Measurements from ENCODE around the gene CHCHD10. TPM values are rescaled to one million over a fixed set of nuclear protein-coding genes. Genes with fewer than 3 reads are reported as not detected.

The CHCHD10 gene
- polyA plus RNA-seq, 1 of the 3 experiments (the other 2 are of a cell fraction), result 70.1 TPM

- TF ChIP-seq POLR2AphosphoS5 (IDR thresholded peaks at IDR 0.05; ENCODE audit: low read depth, low read length) (peak; percentile 52; the same call in 1 of the 2 replicates), TAF1 (IDR thresholded peaks at IDR 0.05; ENCODE audit: borderline replicate concordance, low read depth, low read length) (peak; percentile 23; the same call in 1 of the 2 replicates), IRF3 (IDR thresholded peaks at IDR 0.05; ENCODE audit: low read depth, low read length) (no peak), CTCF (IDR thresholded peaks at IDR 0.05) (no peak), PBX3 (IDR thresholded peaks at IDR 0.05) (no peak), FOXM1 (IDR thresholded peaks at IDR 0.05; ENCODE audit: low read depth) (no peak), GATA2 (CRISPR knock-in tag; IDR thresholded peaks at IDR 0.05) (no peak), RXRA (IDR thresholded peaks at IDR 0.05; ENCODE audit: borderline replicate concordance, low read depth) (no peak)
Measured at GRCh38 chr22:23786752-23787599, 19.2 kb upstream of the CHCHD10 start, which contains the start of gene SMARCB1 (continued).

- H3K4me1 ChIP-seq (ENCODE audit: control insufficient read depth in 1 of 2, insufficient read depth in 2 of 2, low read depth in 1 of 2, low read length in 1 of 2), result peaks cover 0 to 40% of the 10 kb centered on the region in 2 experiments; a peak in 2 of 4 replicates
- peaks cover 40% of the 10 kb centered on the region for H3K79me2 ChIP-seq (ENCODE audit: insufficient read depth)
- POLR2A ChIA-PET, result interaction anchor here (1.0 to 1.3 kb wide), 3 partner anchors 12 to 63 kb away, joined by 3 to 4 read pairs (median 4); partner anchors contain the start of gene CHCHD10
- H3F3A ChIP-seq (replicated peaks; ENCODE audit: insufficient read depth), result peaks cover 4% of the 10 kb centered on the region
- peak overlapping the region; percentile 99 for H3K9ac ChIP-seq
- whole genome bisulfite sequencing (ENCODE audit: low lambda C conversion rate), result 74% methylated on average over 9 of the region's 9 CpGs
- H3K27ac ChIP-seq (ENCODE audit: low read depth in 2 of 2, low read length in 1 of 2), result peak overlapping the region; percentile 97 to 98
- H3K36me3 ChIP-seq (replicated peaks in 1 of 2; ENCODE audit: control insufficient read depth in 1 of 2, insufficient read depth in 2 of 2, low read length in 1 of 2), result no peaks in the 10 kb centered on the region
- H3K4me3 ChIP-seq (ENCODE audit: low read depth in 2 of 2, low read length in 1 of 2), result peak overlapping the region; percentile 84 to 92
- no peaks in the 10 kb centered on the region for H3K27me3 ChIP-seq (ENCODE audit: insufficient read depth)
- peak overlapping the region; percentile 96 for H3K4me2 ChIP-seq
- H3K9me3 ChIP-seq, result no peaks in the 10 kb centered on the region
- CTCF ChIA-PET, result interaction anchor here (0.7 to 1.3 kb wide), 3 partner anchors 9 to 618 kb away, joined by 3 read pairs; no protein-coding TSS in a partner anchor
- H2AFZ ChIP-seq (ENCODE audit: low read depth), result 0 out of 2 replicates have a peak overlapping the region, but pooled peaks have one; percentile 5
- H4K20me1 ChIP-seq (ENCODE audit: insufficient read depth), result peaks cover 39% of the 10 kb centered on the region
- no peaks in the 10 kb centered on the region for H3K9me2 ChIP-seq
- DNase-seq, result peak; percentile 27
- TF ChIP-seq TCF12 (IDR thresholded peaks at IDR 0.05), result no peak
- TF ChIP-seq POLR2AphosphoS5 (IDR thresholded peaks at IDR 0.05; ENCODE audit: low read depth, low read length), result no peak
- TF ChIP-seq ZBTB33 (IDR thresholded peaks at IDR 0.05; ENCODE audit: borderline replicate concordance, low read depth), result no peak
- no peak for TF ChIP-seq FOXJ3 (CRISPR knock-in tag; IDR thresholded peaks at IDR 0.05)
- no peak for TF ChIP-seq TAF1 (IDR thresholded peaks at IDR 0.05; ENCODE audit: borderline replicate concordance, low read depth, low read length)
- no peak for TF ChIP-seq NRF1 (IDR thresholded peaks at IDR 0.05; ENCODE audit: low read depth, low read length)
- TF ChIP-seq EZH2phosphoT487 (IDR thresholded peaks at IDR 0.05; ENCODE audit: borderline replicate concordance, low read depth), result no peak
- TF ChIP-seq YY1 (IDR thresholded peaks at IDR 0.05; ENCODE audit: low read depth), result no peak
- TF ChIP-seq SMC3 (IDR thresholded peaks at IDR 0.05; ENCODE audit: low read depth, low read length), result no peak
- TF ChIP-seq FOXM1 (IDR thresholded peaks at IDR 0.05; ENCODE audit: low read depth), result no peak
- TF ChIP-seq CTCF (IDR thresholded peaks at IDR 0.05), result no peak
- TF ChIP-seq TEAD4 (IDR thresholded peaks at IDR 0.05; ENCODE audit: borderline replicate concordance, insufficient read depth), result no peak
Measured at GRCh38 chr22:23786261-23786710, 18.5 kb upstream of the CHCHD10 start.
